GM12891 (cell line): ENCODE data around the gene AATF.
A peak's percentile ranks its signal among the peaks of the same experiment; 100 is the strongest.

Experiments
- PAX5 ChIP-seq: IDR thresholded peaks from 2 replicates; pipeline ENCODE4 v1.6.1; 2011; ENCODE audit warnings: low read length, moderate library complexity, mild to moderate bottlenecking; ENCODE audit not compliant: insufficient read depth, severe bottlenecking
- POLR2A ChIP-seq: IDR thresholded peaks from 2 replicates; pipeline ENCODE4 v1.6.1; 2011; ENCODE audit warnings: low read depth, low read length, control low read depth
- POLR2AphosphoS5 ChIP-seq: IDR thresholded peaks from 2 replicates; pipeline ENCODE4 v1.6.1; 2011; ENCODE audit warnings: low read depth, low read length, control low read depth
- SPI1 ChIP-seq: IDR thresholded peaks from 2 replicates; pipeline ENCODE4 v1.6.1; 2011; ENCODE audit warnings: low read depth, low read length, control low read depth
- TAF1 ChIP-seq: IDR thresholded peaks from 2 replicates; pipeline ENCODE4 v1.6.1; 2011; ENCODE audit warnings: low read depth, low read length, control low read depth

GRCh38 chr17:37089956-37090355 is 141.2 kb downstream of the AATF start:
- no peak for TF ChIP-seq TAF1
- TF ChIP-seq POLR2AphosphoS5: no peak
- no peak for TF ChIP-seq POLR2A
- no peak for TF ChIP-seq PAX5
- peak; percentile 44 for TF ChIP-seq SPI1
